GM20000 (cell line): ENCODE results near the gene AXIN1.

Source experiments
- DNase-seq: peaks from one replicate; pipeline ENCODE4 v3.0.0; 2012; ENCODE audit warnings: low spot score
- TF ChIP-seq, protein P1 (sequence below): IDR thresholded peaks from 2 replicates; pipeline ENCODE4 v1.5.1; 2012; ENCODE audit warnings: mild to moderate bottlenecking, control low read depth; ENCODE audit errors: extremely low read depth, missing control alignments

AXIN1 gene

DNA sequence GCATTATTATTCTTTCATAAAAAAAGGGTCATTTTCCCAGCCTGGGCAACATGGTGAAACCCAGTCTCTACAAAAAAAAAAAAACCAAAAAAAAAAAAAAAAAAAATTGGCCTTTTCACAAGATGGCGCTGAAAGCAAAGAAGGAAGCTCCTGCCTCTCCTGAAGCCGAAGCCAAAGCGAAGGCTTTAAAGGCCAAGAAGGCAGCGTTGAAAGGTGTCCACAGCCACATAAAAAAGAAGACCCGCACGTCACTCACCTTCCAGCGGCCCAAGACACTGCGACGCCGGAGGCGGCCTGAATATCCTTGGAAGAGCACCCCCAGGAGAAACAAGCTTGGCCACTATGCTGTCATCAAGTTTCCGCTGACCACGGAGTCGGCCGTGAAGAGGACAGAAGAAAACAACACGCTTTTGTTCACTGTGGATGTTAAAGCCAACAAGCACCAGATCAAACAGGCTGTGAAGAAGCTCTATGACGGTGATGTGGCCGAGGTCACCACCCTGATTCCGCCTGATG lies 34.2 kb upstream of the AXIN1 start:
- DNase-seq, result no peak
- TF ChIP-seq, protein P1, sequence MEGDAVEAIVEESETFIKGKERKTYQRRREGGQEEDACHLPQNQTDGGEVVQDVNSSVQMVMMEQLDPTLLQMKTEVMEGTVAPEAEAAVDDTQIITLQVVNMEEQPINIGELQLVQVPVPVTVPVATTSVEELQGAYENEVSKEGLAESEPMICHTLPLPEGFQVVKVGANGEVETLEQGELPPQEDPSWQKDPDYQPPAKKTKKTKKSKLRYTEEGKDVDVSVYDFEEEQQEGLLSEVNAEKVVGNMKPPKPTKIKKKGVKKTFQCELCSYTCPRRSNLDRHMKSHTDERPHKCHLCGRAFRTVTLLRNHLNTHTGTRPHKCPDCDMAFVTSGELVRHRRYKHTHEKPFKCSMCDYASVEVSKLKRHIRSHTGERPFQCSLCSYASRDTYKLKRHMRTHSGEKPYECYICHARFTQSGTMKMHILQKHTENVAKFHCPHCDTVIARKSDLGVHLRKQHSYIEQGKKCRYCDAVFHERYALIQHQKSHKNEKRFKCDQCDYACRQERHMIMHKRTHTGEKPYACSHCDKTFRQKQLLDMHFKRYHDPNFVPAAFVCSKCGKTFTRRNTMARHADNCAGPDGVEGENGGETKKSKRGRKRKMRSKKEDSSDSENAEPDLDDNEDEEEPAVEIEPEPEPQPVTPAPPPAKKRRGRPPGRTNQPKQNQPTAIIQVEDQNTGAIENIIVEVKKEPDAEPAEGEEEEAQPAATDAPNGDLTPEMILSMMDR, result no peak

DNA sequence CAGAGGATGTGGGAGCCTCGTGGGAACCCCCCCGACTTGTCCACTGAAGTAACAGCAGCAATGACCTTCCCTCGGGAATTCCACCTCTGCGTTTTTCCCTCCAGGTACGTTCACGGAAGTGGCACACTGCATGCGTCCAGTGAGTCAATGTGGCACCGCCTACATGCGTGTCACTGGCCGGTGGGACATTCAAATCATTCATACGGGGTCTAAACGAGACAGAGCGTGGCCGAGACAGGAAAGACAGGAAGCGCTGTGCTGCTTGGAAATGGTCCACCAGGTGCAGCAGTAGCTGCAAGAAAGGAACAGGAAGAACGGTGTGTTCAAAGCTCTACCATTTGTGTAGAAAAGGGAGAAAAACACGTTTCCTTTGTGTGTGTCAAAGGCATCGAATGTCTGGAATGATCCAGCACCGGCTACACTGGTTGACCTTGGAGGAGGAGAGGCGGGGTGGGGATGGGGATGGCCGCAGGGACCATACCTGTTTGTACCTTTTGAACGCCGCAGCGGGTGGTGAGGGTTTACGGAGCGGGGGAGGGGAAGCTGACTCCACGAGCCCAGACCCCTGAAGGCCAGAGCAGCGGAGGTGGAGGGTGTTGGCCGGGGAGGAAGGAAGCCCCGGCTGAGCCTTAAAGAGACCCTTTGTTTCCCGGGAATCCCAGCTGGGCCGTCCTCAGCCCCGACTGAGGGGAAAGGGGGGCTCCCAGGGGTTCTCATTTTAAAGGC lies 31.0 kb upstream of the AXIN1 start:
- DNase-seq, result no peak
- TF ChIP-seq, protein P1, result no peak

DNA sequence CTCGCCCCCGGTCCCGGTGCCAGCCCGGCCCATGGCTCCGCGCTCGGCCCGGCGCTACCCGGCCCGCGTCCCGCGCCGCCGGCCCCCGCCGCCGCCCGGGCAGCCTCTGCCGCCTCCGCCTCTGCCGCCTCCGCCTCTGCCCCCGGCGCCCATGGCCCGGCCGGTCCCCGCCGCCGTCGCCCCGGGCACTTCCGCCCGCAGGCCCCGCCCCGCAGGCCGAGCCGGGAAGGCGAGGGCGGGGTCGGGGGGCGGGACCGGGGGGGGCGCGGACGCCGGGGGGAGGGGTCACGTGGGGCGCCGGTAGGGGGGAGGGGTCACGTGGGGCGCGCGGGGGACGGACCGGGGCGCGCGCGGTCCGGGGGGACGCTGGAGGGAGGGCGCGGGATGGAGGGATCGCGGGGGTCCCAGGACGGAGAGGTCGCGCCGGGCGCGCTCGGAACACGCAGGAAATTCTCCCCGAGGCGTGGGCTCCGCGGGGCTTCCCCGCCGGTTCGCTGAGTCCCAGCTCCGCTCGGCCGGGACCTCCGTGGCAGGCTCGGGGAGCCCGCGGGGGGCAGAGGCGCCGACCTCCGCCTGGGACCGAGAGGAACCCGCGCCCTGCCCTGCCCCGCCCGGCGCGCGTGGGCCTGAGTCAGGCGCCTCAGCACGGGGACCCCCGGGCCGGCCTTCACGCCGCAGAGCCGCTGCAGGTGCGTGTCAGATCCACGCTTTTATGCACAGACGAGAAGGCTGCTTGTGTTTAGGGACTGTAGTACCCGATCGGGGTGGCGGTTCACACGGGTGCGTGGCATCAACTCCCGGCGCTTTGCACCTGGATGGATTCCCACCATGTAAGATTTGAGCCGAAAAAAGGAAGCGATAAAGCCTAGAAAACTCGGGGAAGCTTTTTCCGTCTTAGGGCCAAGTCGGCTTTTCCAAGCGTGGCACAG lies 29.5 kb upstream of the AXIN1 start, which contains the start of gene PGAP6:
Gene PGAP6, minus strand, starts transcription at position 190 of the 929 bp plus-strand sequence. Its CDS starts 157 bp downstream, at position 33.
- TF ChIP-seq, protein P1, result no peak
- peak; percentile 99 for DNase-seq

DNA sequence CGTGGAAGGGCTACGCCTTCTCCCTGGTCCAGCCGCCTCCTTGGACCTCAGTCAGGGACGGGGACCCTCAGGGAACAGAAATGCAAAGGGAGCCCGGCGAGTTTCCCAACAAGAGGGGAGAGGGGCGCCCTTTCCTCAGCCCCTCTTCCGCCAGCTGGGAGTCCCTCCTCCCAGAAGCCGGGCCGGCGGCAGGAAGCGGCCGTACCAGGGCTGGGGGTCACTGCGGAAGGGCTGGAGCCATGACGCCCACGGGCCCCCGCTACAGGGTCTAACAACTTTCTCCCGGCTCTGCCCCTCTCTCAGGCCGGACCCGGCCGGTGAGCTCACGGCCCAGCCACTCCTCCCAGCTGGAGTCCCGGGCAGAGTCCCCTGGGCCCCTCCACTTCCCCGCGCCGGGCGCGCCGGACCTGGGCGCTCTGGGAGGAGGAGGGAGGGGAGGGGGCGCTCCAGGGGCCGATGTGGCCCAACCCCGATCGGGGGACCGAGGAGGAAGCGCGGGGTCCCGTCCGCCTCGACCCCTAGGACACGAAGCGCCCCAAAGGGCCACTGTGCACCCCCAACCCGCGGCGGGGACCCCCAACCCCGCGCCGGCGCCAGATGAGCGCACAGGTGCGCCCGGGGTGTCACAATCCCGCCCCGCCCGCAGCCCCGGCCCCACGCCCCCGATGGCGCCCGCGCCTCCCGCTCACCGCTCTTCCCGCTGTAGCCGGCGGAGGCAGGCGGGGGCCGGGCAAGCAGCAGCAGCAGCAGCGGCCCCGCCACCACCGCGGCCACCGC lies 28.7 kb upstream of the AXIN1 start:
- TF ChIP-seq, protein P1, result no peak
- peak; percentile 65 for DNase-seq

DNA sequence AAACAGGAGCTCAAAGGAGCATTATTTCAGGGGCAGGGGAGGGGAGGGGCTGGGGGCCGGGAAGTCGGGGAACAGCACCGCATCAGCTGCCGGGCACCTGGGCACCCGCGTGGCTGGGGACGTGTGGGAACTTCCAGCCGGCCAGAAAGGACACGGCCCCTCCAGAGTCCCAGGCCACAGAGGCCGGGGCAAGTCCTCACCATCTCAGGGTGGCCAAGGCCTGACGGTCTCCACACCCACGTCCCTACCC lies 28.2 kb upstream of the AXIN1 start:
- TF ChIP-seq, protein P1, result no peak
- no peak for DNase-seq

DNA sequence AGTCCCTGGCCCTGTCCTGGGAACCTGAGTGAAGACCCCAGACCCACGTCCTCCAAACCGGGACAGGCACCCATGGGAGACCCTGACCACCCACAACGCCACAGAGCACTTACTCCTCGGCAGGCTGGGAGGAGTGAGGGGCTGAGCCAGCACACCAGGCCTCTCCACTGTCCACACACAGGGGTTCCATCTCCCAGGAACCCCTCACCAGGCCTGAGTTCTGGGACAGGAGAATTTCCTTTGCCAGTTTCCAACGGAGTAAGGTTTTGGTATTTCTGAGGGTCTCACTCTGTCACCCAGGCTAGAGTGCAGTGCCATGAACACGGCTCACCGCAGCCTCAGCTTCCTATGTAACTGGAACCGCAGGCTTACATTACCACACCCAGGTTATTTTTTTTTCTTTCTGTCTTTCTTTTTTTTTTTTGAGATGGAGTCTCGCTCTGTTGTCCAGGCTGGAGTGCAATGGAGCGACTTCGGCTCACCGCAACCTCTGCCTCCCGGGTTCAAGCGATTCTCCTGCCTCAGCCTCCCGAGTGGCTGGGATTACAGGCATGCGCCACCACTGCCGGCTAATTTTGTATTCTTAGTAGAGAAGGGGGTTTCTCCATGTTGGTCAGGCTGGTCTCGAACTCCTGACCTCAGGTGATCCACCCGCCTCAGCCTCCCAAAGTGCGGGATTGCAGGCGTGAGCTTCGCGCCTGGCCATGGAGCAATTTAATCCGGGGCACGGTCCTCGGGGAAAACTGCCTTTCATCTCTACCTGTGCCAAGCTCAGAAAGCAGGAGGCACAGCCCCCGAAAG lies 27.6 kb upstream of the AXIN1 start:
- TF ChIP-seq, protein P1, result no peak
- DNase-seq, result no peak
